GM12874 (cell line): ENCODE measurements around the gene NCF4.

Source experiments
- CTCF ChIP-seq: IDR thresholded peaks from 2 replicates; pipeline ENCODE4 v1.5.1; 2011; ENCODE audit warnings: low read depth, mild to moderate bottlenecking, control low read depth, low read length, moderate library complexity; ENCODE audit not compliant: insufficient read depth

The NCF4 gene

GRCh38 chr22:36860017-36860416, 789 bp upstream of the NCF4 start:
- no peak for TF ChIP-seq CTCF

- no peak for TF ChIP-seq CTCF
Measured at GRCh38 chr22:36860438-36860820, 377 bp upstream of the NCF4 start.

GRCh38 chr22:36862251-36863242, 1.7 kb downstream of the NCF4 start:
- no peak for TF ChIP-seq CTCF

- no peak for TF ChIP-seq CTCF
Measured at GRCh38 chr22:36863281-36863680, 2.5 kb downstream of the NCF4 start.

- no peak for TF ChIP-seq CTCF
Measured at GRCh38 chr22:36863979-36864378, 3.2 kb downstream of the NCF4 start.

- TF ChIP-seq CTCF = no peak
Measured at GRCh38 chr22:36864454-36865215, 3.8 kb downstream of the NCF4 start.

- TF ChIP-seq CTCF = no peak
Measured at GRCh38 chr22:36865346-36865745, 4.5 kb downstream of the NCF4 start.
